ENCODE results near the gene CUX1.
A peak's percentile ranks its signal among the peaks of the same experiment; 100 is the strongest.
"Not testable (repeated sequence)": the region's sequence is repeated elsewhere in the genome, so short reads cannot be mapped to it uniquely, and the experiment has no call there.

The CUX1 gene

DNA sequence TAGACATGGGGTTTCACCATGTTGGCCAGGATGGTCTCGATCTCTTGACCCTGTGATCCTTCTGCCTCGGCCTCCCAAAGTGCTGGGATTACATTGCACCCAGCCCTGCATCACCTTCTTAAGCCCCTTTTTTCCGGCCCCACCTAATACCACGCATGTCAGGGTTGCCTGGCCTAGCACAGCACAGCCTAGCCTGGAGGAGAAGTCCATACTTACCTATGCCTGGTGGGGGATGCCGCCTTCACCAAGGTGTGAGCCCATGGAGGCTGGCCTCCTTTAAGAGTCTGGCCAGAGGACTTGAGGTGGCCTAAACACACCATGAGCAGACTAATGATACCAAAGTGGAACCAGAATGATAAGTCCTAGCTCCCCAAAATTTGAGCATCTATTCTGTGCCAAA, 22.0 kb upstream of the CUX1 start:
- no peak for DNase-seq

DNA sequence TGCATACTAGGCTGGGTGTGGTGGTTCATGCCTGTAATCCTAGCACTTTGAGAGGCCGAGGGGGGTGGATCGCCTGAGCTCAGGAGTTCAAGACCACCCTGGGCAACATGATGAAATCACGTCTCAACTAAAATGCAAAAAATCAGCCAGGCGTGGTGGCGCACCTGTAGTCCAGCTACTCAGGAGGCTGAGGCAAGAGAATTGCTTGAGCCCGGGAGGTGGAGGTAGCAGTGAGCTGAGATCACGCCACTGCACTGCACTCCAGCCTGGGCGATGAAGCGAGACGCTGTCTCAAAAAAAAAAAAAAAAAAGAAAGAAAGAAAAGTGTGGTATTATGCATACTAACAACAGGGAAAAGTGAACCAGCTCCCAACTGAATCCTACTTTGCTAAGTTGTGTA, 19.3 kb upstream of the CUX1 start:
- DNase-seq = not testable (repeated sequence)

DNA sequence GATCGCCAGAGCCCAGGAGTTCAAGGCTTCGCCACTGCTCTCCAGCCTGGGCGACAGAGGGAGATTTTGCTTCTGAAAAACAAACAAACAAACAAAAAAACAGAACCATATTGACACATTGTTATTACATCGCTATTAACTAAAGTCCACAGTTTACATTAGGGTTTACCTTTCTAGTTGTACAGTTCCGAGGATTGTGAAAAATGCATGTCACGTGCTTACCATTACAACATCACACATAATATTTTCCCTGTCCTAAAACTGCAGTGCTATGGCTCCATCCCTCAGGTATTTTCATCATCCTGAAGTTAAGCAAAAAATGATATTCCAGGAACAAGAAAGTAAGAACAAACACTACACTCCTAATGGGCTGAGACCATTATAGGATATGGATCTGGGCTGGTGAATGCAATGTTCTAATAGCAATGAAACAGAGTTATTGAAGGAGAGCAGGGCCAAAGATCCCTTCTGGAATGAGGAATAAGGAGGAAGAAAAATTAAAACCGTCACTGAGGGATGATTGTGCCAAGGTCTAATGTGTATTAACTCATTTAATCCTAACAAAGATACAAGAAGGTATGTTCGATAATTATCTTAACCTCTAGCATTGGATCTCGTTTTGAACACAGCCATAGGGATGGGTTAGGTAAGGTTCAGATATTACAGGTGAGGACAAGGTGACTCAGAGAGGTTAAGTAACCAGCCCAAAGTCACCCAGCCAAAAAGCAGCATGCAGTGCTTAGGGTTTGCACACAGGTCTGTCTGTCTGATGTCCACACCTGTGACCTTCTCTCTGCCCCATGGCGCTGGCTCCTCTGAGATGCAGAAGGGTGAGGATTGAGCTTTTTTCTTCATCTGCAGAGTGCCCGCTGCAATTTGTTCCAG, 14.0 kb upstream of the CUX1 start:
- DNase-seq = no peak

DNA sequence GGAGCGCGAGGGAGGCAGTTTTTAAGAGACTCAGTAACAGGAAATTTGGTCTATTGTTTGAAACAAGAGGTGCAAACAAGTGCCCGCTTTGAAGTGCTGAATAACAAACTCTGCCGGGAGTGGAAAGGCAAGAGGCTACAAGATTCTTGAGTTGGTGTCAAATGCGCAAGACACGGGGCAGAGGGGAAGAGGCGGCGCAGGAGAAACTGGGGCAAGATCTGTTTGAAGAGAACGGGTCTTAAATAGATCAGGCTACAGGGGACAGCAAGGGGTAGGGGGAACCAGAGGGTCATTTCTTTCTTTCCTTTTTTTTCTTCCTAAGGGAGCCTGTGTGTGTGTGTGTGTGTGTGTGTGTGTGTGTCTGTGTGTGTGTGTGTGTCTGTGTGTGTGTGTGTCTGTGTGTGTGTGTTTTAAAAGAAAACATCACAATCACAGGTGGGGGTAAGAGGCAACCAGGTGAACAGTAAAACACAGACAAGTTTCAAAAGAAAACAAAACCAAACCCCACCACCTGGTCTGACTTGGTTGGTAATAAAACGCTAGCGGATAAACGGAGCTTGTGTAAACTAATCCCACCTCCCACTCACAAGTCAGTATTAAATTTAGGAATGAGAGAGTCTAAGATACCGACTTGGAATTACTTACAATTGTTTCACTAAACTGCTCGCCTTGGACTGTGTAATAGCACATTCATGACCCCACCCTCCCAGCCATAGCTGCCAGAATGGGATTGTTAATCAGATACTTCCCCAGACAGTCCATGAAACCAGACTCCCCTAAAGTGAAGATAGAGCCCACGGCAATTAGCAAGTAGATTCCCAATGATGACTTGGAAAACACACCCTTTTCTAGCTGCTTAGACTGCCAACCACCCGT, 13.1 kb upstream of the CUX1 start:
- DNase-seq = no peak

DNA sequence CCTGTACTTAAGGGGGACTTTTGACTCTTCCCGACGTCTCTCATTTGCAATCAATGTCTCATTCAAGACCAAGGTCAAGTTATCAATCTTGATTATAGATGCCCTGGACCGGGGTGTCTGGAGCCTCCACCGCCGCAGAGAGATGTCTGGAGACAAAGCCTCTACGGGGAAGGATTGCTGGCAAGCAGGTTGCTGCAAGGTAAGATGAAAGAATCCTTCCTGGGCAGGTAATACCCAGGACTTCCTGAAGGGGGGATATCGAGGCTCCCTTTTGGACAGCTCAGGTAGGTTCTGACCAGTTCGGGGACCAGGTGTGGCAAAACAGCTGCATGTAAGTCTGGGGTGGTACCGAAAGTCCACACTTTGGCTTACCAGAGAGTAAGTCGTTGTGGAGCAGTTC, 12.5 kb upstream of the CUX1 start:
- no peak for DNase-seq

DNA sequence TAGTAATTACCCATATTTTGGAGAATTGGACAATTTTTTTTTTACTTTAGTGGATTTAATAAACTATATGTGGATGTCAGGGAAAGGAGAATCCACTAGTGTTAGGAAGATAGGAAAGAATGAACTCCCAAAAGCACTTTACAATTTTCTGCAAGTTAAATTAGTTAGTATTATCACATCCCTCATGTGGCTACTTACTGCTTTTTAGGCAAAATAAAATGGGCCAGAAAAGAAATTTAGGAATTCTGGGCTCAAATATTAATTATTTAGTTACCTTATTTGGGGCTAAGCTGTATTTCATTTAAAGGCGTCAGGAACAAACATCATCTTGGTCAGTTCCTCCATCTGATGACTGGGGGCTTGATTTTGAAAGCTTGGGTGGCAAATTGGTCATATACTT, 4.8 kb upstream of the CUX1 start:
- DNase-seq = no peak

DNA sequence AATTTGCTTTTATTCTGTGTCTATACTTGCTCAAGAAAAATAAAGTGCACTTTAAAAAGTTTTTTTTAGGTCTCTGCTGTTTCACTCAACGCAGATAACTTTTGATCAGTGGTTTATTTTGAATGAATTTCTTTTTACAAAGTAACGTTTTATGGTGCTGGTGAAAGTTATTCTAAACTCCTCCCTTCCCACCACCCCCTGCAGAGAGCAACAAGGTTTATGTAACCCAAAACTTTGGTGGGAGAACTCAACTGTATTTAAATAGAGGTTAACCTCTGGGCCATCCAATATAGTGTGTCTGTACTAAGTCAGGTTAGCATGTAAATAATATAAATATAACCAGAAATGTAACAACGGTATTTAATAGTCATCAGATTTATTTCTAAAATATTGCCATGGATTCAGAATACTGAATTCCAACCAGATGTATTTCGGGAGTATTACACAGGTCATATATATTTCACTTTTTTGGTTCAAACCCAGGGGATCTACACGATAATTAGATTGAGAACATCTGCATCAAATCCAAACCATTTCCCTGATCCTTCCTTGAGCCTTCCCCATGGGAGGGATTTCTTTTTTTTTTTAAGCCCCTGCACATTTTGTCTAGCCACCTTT, 3.9 kb upstream of the CUX1 start:
- DNase-seq = no peak

DNA sequence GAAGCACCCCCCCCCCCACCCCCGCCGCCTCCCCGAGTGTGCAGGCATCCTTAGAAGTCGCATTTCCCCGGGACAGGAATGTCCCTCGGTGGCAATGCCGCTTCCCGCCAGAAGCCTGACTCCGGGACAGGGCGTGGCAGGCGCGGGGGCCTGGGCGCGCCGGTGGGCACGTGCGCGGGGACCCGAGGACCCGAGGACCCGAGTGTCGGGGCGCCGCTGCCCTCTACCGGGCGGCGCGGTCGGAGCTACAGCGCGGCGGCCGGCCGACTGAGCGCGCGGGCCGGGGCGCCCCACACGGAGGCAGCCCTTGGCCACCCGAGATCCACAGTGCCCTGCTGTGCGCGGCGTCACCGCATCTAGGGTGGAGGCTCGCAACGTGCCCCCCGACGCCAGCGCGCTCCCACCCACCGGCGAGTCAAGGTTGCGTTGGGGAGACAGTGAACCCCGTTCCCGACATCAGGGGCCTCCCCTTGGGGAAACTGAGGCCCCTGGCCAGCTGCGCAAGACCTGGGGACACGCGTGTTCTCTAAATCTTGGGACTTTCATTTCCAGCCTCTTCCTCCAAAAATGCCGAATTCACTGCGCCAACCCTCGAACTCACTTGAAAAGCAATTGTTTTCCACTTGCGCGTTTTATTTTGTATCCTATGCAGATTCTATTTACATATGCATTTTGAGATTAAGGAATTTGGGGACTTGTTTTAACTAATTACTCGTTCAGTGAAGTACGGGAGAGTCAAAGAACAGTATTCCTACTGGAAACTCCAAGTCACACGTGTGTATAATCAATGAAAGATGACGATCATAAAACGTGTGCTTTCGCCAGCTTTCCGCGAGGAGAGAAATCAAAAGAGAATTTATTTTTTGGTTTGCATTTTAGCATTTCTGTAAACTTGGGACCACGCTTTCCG, 3.1 kb upstream of the CUX1 start:
- DNase-seq = peak; percentile 37

DNA sequence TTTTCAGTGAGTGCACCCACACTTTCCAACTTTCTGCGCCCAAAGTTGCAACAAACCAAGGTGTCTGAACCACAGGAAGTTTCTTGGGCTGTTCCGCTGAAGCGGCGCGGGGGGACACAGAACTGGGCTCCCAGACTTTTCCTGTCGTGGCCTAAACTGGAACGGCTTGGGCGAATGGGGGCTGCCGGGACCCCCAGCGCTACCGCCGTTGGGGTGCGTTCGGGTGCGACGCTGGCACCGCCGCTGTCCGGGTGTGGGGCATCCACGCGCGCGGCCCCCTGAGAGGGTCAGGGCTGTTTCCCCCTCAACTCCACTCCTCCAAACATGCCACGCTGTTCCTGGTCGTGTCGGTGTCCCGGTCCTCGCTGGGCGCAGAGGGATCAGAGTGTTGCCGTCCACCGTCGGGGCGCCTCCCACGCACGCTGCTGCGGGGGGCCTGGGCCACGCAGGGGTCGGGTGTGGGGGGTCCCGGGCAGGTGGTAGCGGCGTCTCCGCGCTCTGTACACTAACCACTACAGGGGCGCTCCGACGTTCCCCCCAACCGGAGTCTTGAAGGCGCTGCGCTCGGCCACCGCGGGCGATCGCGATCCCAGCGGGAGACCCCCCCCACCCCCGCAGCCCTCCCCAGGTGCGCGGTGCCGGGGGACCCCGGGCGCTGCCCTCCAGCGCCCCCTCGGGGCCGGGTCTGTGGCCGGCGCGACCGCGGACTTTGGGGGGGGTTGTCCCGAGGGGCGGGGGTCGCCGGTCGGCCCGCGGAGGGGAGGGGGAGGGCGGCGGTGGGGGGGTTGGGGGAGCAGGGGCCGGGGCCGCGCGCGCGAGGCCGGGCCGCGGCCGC, 2.2 kb upstream of the CUX1 start:
- DNase-seq = peak; percentile 44

DNA sequence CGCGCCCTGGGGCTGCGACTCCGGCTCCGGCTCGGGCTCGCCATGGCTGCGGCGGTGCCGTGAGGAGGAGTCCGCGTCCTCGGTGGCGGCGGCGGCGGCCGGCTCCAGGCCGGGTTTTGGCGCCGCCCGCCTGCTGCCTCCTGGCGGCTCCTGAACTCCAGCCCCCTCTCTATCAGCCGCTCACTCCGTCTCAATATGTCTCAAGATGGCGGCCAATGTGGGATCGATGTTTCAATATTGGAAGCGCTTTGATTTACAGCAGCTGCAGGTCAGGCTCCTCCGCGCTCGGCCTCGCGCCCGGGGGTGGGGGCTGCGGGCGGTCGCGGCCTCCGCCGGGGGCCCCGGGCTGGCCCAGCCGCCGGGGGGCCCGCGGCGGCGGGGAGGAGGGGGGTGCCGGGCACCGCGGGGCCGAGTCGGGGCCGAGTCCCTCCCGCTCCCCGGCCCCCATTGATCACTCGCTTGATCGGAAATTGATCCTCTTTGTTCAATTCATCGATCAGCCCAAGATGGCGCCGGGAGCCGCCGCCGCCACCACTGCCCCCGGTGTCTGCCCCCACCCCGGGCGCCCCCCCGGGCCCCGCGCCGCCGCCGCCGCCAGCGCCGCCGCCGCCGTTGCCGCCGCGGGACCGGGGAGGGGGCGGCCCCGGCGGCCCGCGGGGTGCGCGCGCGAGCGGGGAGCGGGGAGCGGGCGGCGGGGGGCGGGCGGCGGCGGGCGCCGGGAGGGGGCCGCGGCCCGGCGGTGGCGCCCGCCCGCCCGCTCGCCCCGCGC, 1.4 kb upstream of the CUX1 start:
- DNase-seq = peak; percentile 61

DNA sequence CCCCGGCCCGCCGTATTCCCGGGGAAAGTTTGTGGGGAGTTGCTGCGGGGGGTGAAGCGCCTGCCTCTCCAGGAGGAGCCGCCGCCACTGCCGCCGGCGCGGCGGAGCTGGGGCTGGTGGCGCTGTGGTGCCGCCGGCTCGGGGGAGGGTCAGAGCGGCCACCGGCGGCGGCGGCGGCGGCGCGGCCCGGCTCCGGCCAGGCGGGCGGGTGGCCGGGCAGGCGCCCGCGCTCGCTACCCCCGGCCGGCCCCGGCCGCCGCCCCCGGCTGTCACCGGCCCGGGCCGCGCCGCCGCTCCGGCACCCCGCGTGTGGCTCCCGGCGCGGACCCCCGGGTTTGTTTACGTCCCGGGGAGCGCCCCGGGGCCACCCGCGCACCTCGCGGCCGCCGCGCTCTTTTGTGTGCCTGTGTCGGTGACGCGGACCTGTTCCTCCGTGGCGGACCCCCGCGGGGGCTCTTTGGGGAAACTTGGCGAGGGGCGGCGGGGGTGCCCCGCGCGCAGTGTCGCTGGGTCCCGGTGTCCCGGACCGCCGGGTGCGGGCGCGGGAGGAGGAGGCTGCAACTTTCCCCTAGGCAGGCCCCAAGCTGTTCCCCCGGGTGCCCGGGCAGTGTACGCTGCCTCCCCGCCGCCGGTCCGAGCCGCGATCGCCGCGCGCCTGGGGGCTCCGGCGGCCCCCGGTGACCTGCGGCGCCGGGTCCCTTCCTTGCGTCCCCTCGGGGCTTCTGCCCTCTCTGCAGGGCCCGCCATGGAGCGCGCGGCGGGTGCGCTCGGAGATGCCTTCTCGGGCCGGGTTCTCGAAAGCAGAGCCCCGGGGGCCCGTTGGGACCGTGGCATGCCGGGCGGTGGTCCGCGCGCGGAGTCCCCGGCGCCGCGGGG, 593 bp upstream of the CUX1 start:
- peak; percentile 14 for DNase-seq

DNA sequence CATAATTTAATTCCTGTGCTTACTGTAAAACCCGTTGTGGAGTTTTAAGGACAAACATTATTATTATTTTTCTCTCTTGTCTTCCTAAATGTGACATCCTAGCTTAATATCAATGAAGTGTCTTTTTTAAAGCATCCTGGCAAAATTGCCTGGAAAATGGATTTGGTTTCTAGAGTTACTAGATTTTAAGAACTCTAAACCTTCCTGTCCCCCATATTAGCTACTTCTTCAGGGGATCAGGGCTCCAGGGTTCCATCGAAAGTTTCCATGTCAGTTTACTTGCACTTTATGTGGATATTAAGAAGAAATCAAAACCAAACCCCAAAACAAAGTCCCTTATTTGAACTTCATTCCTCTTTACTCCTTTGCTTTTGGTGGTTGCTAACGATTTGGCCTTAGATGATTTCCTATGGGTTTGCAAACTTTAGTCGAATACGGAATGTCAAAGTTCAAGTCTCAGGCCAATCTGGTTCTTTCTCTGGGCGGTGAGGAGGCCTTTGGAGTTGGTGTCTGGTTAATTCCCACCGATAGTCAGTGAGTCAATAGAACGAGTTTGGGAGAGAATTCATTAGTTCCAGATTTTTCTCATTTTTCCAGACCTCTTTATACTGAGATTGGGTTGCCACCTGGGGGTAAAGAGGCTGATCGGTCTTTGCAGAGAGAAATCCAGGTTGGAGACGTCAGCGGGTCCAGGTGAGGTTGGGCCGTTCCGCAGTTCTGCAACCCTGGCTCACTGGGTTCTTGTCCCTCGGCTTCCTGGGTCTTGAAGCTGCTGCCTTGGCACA, 1.1 kb downstream of the CUX1 start:
- no peak for DNase-seq

DNA sequence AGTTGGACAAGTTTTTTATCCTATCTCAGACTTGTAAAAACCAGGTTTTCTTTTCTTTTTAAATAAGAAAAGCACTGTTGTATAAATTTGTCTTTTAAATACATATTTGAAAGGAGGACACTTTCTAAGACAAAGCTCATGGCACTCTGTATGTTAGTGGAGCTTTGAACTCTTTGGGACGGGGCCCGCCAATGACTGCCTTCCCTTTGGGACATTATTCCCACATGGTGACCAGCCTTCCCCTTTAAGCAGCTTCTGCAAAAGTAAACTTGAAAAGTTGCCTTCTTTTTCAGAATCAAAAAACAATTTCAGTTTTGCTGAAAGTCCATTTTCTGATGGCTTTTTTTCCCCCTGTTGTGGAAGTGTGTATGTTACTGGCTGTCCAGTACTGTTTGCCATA, 1.8 kb downstream of the CUX1 start:
- DNase-seq = no peak

DNA sequence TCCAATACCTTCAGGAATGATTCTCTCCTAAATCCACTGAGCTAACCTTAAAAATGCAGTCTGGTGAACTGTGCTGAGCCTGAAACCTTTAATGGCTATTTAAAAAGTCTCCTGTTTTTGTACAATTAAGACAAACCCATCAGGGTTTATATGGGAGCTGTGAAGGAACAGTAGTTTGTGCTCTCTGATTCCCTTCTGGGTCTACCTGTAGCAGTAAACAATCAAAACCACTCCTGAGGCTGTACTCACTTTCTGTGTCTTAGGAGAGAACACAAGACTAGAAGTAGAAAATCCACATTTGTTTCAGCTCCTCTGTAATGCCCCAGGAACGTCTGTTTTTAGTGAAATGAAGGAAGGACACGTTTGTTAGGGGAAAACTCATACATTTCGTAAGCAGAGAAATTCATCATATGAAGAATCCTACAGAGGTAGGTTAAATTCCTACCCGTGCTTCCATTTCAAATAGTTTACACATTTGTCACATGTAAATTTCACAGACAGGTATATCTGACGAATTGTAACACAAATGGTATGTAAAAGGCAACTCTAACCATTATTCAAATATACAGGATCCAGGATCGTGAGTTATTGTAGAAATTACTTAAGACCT, 2.6 kb downstream of the CUX1 start:
- no peak for DNase-seq

DNA sequence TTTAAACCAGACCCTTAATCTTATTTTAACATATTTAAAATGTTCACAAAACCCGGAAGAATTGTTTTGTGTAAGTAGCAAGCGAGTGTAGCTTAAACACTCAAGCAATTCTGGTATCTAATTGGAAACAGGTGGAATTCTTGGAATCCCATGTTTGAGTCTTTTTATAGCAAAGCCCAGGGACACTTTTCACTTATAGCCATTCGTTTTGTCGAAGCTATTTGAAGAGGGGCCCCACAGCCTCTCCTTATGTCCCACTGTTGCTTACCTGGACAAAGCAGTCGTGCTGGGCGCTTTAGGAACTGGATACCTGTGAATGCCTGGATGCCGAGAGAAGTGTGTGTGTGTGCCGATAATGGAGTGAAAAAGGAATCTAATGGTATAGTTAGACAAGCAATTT, 3.3 kb downstream of the CUX1 start:
- no peak for DNase-seq

DNA sequence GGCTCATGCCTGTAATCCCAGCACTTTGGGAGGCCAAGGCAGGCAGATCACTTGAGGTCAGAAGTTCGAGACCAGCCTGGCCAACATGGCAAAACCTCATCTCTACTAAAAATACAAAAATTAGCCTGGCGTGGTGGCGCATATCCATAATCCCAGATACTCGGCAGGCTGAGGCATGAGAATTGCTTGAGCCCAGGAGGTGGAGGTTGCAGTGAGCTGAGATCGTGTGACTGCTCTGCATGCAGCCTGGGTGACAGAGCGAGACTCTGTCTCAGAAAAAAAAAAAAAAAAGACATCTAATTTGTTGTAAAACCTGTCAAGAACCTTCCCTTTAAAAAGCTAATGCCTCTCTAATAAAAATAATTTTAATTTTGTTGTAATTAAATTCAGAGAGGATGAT, 5.2 kb downstream of the CUX1 start:
- DNase-seq = not testable (repeated sequence)

DNA sequence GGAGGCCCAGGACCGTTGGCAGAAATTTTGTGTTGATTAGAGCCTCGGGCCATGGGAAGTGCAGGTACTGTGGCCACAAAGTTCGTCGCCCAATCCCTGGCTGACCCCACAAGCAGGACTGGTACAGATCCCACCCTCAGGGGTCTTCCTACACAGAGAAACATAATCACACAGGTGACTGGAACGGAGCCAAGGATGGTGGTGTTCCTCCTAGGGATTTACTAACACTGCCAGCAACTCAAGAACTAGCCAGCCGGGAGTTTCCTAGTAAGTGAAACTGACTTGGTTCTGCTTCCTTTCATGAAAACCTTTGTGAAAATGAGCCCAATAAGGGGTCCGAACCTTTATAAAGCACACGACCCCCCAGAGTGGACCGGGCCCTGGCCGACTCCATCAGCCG, 5.7 kb downstream of the CUX1 start:
- DNase-seq = no peak

DNA sequence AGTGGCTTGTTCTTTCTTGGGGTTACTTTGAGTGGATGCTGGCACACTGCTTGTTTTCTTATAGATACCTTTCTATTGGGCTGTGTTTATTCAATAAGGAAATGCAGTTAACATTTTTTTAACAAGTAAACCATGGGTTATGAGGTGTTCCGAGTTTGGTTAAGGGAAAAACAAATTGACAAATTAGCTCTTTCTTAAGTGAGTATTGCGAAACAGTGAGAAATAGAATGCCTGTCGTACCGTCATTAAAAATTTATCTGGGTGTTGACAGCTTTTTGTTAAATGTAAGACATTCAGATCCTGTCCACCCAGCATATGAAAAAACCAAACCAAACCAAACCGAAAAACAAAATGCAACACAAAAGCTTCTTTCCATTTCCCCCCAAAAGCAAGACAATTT, 6.2 kb downstream of the CUX1 start:
- no peak for DNase-seq

All from effector CD4-positive, alpha-beta T cell (primary cell).